MCF 10A (cell line): ENCODE results near the gene PDE9A. TPM values are rescaled to one million over a fixed set of nuclear protein-coding genes. Genes with fewer than 3 reads are reported as not detected.

ENCODE experiments used
- BruUV-seq: library from RNA; stranded (reverse); fragments of 400-500 nt; replicated peaks from 2 replicates; lab custom pipeline; 2021; lab: Mats Ljungman, UMichigan
- CTCF ChIA-PET: fragments of 300-600 bp; sonication (Branson Sonifier 250); formaldehyde crosslinking; extraction: SDS; loops from one replicate; lab custom pipeline; 2021; ENCODE audit warnings: antibody characterized with exemption, inconsistent platforms; lab: Yijun Ruan, JAX
- POLR2A ChIA-PET: fragments of 300-600, 350-650 bp; sonication (Branson Sonifier 250); formaldehyde crosslinking; extraction: SDS; loops from one replicate; lab custom pipeline; 2020; ENCODE audit warnings: antibody characterized with exemption, inconsistent platforms; lab: Yijun Ruan, JAX
- DNase-seq: peaks from one replicate; pipeline ENCODE4 v3.0.0-alpha.2; 2018; ENCODE audit not compliant: unreplicated experiment
- H3K27ac Mint-ChIP-seq: one replicate; pipeline ENCODE4 v1.8.0; 2022; ENCODE audit warnings: mild to moderate bottlenecking, low read depth, mixed read lengths; ENCODE audit not compliant: unreplicated experiment
- H3K27me3 Mint-ChIP-seq: one replicate; pipeline ENCODE4 v1.8.0; 2022; ENCODE audit warnings: mixed read lengths; ENCODE audit not compliant: insufficient read depth, unreplicated experiment
- H3K36me3 Mint-ChIP-seq: one replicate; pipeline ENCODE4 v1.8.0; 2022; ENCODE audit warnings: mild to moderate bottlenecking, moderate library complexity, mixed read lengths; ENCODE audit not compliant: insufficient read depth, unreplicated experiment
- H3K4me1 Mint-ChIP-seq: one replicate; pipeline ENCODE4 v1.8.0; 2022; ENCODE audit warnings: mixed read lengths; ENCODE audit not compliant: insufficient read depth, unreplicated experiment
- H3K4me3 Mint-ChIP-seq: one replicate; pipeline ENCODE4 v1.8.0; 2022; ENCODE audit warnings: mild to moderate bottlenecking, moderate library complexity, mixed read lengths; ENCODE audit not compliant: unreplicated experiment
- H3K9me3 Mint-ChIP-seq: one replicate; pipeline ENCODE4 v1.8.0; 2022; ENCODE audit warnings: mixed read lengths; ENCODE audit not compliant: unreplicated experiment
- CTCF ChIP-seq: fragments of 200-600 bp; IDR thresholded peaks from one replicate; pipeline ENCODE4 v1.8.0; 2022; ENCODE audit warnings: antibody characterized with exemption, mild to moderate bottlenecking; ENCODE audit not compliant: unreplicated experiment
- intact Hi-C: fragments of 100-400 bp; cut with micrococcal nuclease; formaldehyde crosslinking; loops from 2 replicates; pipeline ENCODE4 v1.14.1; 2022
- total RNA-seq: library from RNA; stranded (reverse); gene quantifications from 2 replicates; pipeline ENCODE4 v1.2.3, GENCODE V29; 2022

Gene PDE9A
- total RNA-seq, 1 experiment from 2014 or later = not detected

GRCh38 chr21:42691901-42692559 lies 38.6 kb downstream of the PDE9A start:
- intact Hi-C loops = no loop called here
- no peak overlapping the region for H3K4me3 Mint-ChIP-seq
- H3K27me3 Mint-ChIP-seq = peaks cover 14% of the 10 kb centered on the region
- H3K27ac Mint-ChIP-seq = no peak overlapping the region
- no peaks in the 10 kb centered on the region for H3K9me3 Mint-ChIP-seq
- TF ChIP-seq CTCF = no peak
- no peak for DNase-seq
- ChIA-PET CTCF (no interaction called here), POLR2A (no interaction called here)
- no TSS peak for BruUV-seq
- no peaks in the 10 kb centered on the region for H3K4me1 Mint-ChIP-seq
- H3K36me3 Mint-ChIP-seq = no peaks in the 10 kb centered on the region

DNA sequence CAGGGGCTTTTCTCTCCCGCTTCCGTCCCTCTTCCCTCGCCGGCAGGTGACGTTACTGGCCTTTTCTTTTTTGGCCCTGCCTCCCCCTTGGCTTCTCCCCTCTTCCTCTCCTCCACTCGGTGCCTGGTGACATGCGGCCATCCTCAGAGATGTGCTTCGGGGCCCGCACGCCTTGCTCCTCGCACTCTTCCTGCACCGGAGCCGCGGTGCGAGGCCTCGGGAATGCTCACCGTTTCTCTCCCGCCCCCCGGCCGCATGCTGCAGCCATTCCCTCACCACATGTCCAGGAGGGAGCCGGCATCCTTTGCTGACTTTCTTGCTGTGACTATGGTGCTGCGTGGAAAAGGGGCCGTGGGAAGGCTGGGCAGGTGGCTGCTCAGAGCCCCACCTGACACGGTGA lies 39.3 kb downstream of the PDE9A start:
- TF ChIP-seq CTCF = no peak
- DNase-seq = no peak
- no TSS peak for BruUV-seq
- Mint-ChIP-seq H3K4me1 (no peaks in the 10 kb centered on the region), H3K36me3 (no peaks in the 10 kb centered on the region), H3K4me3 (no peak overlapping the region), H3K27me3 (peaks cover 16% of the 10 kb centered on the region), H3K27ac (no peak overlapping the region), H3K9me3 (no peaks in the 10 kb centered on the region)
- CTCF ChIA-PET = interaction anchor here (0.6 kb wide), 1 partner anchor 13 kb away, joined by 3 read pairs; no protein-coding TSS in a partner anchor
- intact Hi-C loops = no loop called here
- POLR2A ChIA-PET = no interaction called here

- TF ChIP-seq CTCF = no peak
- peaks cover 33% of the 10 kb centered on the region for H3K27me3 Mint-ChIP-seq
- no peak overlapping the region for H3K27ac Mint-ChIP-seq
These were observed 41.6 kb downstream of the PDE9A start for GRCh38 chr21:42694751-42695696.

More at GRCh38 chr21:42694751-42695696, 41.6 kb downstream of the PDE9A start:
- Mint-ChIP-seq H3K4me3 (no peak overlapping the region), H3K4me1 (no peaks in the 10 kb centered on the region), H3K9me3 (no peaks in the 10 kb centered on the region), H3K36me3 (no peaks in the 10 kb centered on the region)
- intact Hi-C loops = no loop called here
- ChIA-PET POLR2A (no interaction called here), CTCF (interaction anchor here (0.7 kb wide), 1 partner anchor 27 kb away, joined by 3 read pairs; no protein-coding TSS in a partner anchor)
- no TSS peak for BruUV-seq
- DNase-seq = no peak
